Measurements from ENCODE around the gene NFE2.
A peak's percentile ranks its signal among the peaks of the same experiment; 100 is the strongest.

The NFE2 gene

DNA sequence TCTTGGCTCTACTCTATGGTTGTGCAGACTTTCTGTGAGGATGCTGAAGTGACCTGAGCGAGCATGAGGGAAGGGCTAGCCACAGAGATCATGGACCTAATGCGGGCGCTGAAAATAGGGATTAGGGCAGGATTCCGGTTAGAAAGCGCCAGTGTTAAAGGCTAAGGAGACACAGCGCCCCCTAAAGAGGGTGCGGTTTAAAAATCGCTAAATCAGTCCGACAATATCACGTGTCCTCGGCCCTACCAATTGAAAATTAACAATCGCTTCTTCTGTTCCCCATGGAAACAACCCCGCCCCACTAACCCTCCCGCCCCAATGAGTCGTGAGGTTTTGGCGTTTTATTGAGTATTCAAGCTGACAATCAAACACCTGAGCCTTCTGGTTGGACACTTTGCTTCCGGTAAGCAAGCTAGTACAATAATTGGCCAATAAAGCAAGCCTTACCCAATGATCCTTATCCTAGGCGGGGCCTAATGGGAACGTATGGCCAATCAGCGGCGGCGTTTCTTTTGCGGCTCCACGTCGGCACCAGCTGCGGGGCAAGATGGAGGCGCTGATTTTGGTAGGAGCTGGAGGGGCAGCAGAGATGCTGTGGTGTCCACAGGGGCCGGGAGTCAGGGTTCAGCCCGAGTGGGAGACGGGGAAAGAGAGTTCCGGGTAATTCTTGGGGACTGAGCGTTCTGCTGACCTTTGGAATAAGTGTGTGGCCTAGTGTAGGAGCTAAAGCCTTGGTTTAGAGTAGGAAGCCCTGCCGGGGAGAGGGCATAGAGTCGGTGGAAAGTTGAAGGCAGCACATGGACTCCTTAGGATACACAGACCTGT lies 24.0 kb upstream of the NFE2 start, which contains the start of gene COPZ1 (continued):
- no peak for TF ChIP-seq ZNF529 (tag by site-specific recombination; IDR thresholded peaks at IDR 0.05; ENCODE audit: insufficient replicate concordance)
- no peak for TF ChIP-seq GLI2 (tag by site-specific recombination; IDR thresholded peaks at IDR 0.05; ENCODE audit: borderline replicate concordance, low read depth)
- no peak for TF ChIP-seq ZNF623 (tag by site-specific recombination; IDR thresholded peaks at IDR 0.05)
- no peak for TF ChIP-seq ZNF701 (tag by site-specific recombination; IDR thresholded peaks at IDR 0.05)
- no peak for TF ChIP-seq ZSCAN16 (tag by site-specific recombination; IDR thresholded peaks at IDR 0.05)
- TF ChIP-seq, protein P1, sequence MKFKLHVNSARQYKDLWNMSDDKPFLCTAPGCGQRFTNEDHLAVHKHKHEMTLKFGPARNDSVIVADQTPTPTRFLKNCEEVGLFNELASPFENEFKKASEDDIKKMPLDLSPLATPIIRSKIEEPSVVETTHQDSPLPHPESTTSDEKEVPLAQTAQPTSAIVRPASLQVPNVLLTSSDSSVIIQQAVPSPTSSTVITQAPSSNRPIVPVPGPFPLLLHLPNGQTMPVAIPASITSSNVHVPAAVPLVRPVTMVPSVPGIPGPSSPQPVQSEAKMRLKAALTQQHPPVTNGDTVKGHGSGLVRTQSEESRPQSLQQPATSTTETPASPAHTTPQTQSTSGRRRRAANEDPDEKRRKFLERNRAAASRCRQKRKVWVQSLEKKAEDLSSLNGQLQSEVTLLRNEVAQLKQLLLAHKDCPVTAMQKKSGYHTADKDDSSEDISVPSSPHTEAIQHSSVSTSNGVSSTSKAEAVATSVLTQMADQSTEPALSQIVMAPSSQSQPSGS (tag by site-specific recombination; IDR thresholded peaks at IDR 0.05; ENCODE audit: low read depth), result no peak
- no peak for TF ChIP-seq FEZF1 (tag by site-specific recombination; IDR thresholded peaks at IDR 0.05)
- no peak for TF ChIP-seq ZBTB7A (tag by site-specific recombination; IDR thresholded peaks at IDR 0.05; ENCODE audit: low read depth)
- no peak for TF ChIP-seq ZNF138 (tag by site-specific recombination; IDR thresholded peaks at IDR 0.05; ENCODE audit: borderline replicate concordance)
- TF ChIP-seq, protein P2, sequence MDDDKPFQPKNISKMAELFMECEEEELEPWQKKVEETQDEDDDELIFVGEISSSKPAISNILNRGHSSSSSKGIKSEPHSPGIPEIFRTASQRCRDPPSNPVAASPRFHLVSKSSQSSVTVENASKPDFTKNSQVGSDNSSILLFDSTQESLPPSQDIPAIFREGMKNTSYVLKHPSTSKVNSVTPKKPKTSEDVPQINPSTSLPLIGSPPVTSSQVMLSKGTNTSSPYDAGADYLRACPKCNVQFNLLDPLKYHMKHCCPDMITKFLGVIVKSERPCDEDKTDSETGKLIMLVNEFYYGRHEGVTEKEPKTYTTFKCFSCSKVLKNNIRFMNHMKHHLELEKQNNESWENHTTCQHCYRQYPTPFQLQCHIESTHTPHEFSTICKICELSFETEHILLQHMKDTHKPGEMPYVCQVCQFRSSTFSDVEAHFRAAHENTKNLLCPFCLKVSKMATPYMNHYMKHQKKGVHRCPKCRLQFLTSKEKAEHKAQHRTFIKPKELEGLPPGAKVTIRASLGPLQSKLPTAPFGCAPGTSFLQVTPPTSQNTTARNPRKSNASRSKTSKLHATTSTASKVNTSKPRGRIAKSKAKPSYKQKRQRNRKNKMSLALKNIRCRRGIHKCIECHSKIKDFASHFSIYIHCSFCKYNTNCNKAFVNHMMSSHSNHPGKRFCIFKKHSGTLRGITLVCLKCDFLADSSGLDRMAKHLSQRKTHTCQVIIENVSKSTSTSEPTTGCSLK (tag by site-specific recombination; IDR thresholded peaks at IDR 0.05), result no peak
- no peak for TF ChIP-seq ZNF768 (tag by site-specific recombination; IDR thresholded peaks at IDR 0.05)
- TF ChIP-seq ZBTB17 (tag by site-specific recombination; IDR thresholded peaks at IDR 0.05), result peak; percentile 17; the same call in 1 of the 2 replicates
- TF ChIP-seq KLF7 (tag by site-specific recombination; IDR thresholded peaks at IDR 0.05; ENCODE audit: borderline replicate concordance), result 0 out of 2 replicates have a peak, but pooled peaks have one; percentile 26
- no peak for TF ChIP-seq ZNF155 (tag by site-specific recombination; IDR thresholded peaks at IDR 0.05)
- peak; percentile 75; the same call in 1 of the 2 replicates for TF ChIP-seq HOXD13 (CRISPR knock-in tag; IDR thresholded peaks at IDR 0.05; ENCODE audit: borderline replicate concordance)
- TF ChIP-seq EGR2 (tag by site-specific recombination; IDR thresholded peaks at IDR 0.05; ENCODE audit: low read depth), result no peak
- no peak for TF ChIP-seq ZNF664 (tag by site-specific recombination; IDR thresholded peaks at IDR 0.05)
- no peak for TF ChIP-seq ZNF202 (tag by site-specific recombination; IDR thresholded peaks at IDR 0.05; ENCODE audit: borderline replicate concordance)
- no peak for TF ChIP-seq ZNF530 (tag by site-specific recombination; IDR thresholded peaks at IDR 0.05; ENCODE audit: low read depth)
- peak; percentile 74; the same call in 1 of the 2 replicates for TF ChIP-seq IKZF3 (tag by site-specific recombination; IDR thresholded peaks at IDR 0.05)
- no peak for TF ChIP-seq ZNF341 (tag by site-specific recombination; IDR thresholded peaks at IDR 0.05; ENCODE audit: low read depth)
- TF ChIP-seq, protein P3, sequence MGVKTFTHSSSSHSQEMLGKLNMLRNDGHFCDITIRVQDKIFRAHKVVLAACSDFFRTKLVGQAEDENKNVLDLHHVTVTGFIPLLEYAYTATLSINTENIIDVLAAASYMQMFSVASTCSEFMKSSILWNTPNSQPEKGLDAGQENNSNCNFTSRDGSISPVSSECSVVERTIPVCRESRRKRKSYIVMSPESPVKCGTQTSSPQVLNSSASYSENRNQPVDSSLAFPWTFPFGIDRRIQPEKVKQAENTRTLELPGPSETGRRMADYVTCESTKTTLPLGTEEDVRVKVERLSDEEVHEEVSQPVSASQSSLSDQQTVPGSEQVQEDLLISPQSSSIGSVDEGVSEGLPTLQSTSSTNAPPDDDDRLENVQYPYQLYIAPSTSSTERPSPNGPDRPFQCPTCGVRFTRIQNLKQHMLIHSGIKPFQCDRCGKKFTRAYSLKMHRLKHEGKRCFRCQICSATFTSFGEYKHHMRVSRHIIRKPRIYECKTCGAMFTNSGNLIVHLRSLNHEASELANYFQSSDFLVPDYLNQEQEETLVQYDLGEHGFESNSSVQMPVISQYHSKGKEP (tag by site-specific recombination; IDR thresholded peaks at IDR 0.05), result no peak
- TF ChIP-seq ZNF792 (tag by site-specific recombination; IDR thresholded peaks at IDR 0.05), result no peak
- TF ChIP-seq ZNF777 (tag by site-specific recombination; IDR thresholded peaks at IDR 0.05; ENCODE audit: borderline replicate concordance), result no peak
- peak; percentile 77 for TF ChIP-seq YY2 (tag by site-specific recombination; IDR thresholded peaks at IDR 0.05)
- TF ChIP-seq, protein P4, sequence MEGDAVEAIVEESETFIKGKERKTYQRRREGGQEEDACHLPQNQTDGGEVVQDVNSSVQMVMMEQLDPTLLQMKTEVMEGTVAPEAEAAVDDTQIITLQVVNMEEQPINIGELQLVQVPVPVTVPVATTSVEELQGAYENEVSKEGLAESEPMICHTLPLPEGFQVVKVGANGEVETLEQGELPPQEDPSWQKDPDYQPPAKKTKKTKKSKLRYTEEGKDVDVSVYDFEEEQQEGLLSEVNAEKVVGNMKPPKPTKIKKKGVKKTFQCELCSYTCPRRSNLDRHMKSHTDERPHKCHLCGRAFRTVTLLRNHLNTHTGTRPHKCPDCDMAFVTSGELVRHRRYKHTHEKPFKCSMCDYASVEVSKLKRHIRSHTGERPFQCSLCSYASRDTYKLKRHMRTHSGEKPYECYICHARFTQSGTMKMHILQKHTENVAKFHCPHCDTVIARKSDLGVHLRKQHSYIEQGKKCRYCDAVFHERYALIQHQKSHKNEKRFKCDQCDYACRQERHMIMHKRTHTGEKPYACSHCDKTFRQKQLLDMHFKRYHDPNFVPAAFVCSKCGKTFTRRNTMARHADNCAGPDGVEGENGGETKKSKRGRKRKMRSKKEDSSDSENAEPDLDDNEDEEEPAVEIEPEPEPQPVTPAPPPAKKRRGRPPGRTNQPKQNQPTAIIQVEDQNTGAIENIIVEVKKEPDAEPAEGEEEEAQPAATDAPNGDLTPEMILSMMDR (tag by site-specific recombination; IDR thresholded peaks at IDR 0.05), result peak; percentile 84
- no peak for TF ChIP-seq ZNF791 (tag by site-specific recombination; IDR thresholded peaks at IDR 0.05)
- TF ChIP-seq ZNF433 (tag by site-specific recombination; IDR thresholded peaks at IDR 0.05; ENCODE audit: low read depth), result no peak
- no peak for TF ChIP-seq HOXA7 (CRISPR knock-in tag; IDR thresholded peaks at IDR 0.05; ENCODE audit: borderline replicate concordance)
- no peak for TF ChIP-seq SALL2 (tag by site-specific recombination; IDR thresholded peaks at IDR 0.05; ENCODE audit: borderline replicate concordance)
- TF ChIP-seq ZNF354C (tag by site-specific recombination; IDR thresholded peaks at IDR 0.05; ENCODE audit: borderline replicate concordance, low read depth), result no peak
- TF ChIP-seq TCF7L2 (IDR thresholded peaks at IDR 0.05; ENCODE audit: borderline replicate concordance, low read depth, low read length), result no peak
- no peak for TF ChIP-seq ZNF112 (tag by site-specific recombination; IDR thresholded peaks at IDR 0.05)

Data from HEK293 (cell line).